Measurements from ENCODE around the gene SLC12A7.

SLC12A7 gene

DNA sequence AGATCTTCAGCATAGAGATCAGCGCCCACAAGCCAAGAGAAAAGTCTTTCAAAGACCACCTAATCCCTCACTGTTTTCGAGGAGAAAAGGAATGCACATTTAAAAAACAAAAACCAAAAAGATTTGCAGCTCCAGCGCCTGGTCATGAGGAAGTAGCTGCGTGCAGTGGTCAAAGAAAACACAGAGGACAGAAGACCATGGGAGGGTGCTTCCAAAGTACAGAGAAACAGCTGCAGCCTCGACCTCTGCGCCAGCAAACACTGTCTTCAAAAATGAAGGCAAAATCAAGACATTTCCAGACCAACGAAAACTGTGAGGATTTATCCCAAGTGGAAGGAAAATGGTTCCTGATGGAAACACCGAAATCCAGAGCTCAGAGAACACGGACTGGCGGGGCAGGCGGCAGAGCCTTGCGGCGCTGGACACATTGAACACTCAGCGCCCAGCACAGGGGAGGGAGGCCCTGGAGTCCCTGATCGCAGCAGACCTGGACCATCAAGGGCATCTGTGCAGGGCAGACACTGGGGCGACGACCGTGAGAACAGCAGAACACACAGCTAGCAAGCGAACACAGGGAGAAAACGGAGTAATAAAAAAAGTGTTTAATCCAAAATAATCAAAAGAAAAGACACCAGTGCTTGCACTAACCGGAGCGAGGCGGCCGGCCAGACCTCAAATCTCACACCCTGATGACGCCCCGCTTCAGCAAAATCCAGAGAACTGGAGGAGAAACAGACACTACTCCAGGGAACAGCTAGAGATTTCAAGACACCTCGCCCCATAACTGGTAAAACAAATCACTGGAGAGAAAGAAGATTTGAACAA, 12.6 kb upstream of the SLC12A7 start:
- DNase-seq: no peak

GRCh38 chr5:1123418-1124147, 11.7 kb upstream of the SLC12A7 start:
- no peak for DNase-seq

DNA sequence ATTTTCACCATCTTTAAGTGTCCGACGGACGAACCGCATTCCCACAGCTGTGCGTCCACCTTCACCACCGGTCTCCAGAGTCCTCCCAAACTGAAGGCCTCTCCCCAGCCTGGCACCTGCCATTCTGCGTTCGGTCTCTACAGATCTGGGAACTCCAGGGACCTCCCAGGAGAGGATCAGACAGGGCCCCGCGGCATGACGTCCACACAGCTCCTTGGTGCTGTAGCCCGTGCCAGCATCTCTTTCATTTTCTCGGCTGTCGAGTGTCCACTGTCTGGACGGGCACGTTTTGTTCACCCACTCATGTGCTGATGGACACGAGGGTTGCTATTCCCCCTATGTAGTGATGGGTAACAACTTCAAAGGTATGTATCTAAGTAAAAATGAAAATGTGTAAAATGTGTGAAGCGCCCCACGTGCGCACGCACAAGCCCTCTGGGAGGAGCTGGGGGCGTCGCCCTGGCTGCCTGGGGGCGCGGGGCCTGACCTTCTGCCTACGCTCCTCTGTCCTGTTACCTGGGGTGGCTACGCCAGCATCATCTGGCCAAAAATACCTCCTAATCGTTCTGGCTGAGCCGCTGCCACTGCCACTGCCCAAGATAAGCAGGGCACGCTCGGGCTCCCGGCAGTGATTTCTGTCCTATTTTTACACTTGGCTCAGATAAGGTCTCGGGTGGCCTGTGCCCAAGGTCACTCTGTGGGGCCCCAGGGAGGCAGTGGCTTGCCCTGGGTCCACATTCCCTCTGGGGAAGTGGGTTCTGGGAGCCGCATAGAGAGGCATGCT, 10.8 kb upstream of the SLC12A7 start:
- DNase-seq: no peak

- no peak for DNase-seq
Measured at GRCh38 chr5:1121891-1122290, 10.0 kb upstream of the SLC12A7 start.

GRCh38 chr5:1121044-1121443, 9.2 kb upstream of the SLC12A7 start:
- DNase-seq: no peak

DNA sequence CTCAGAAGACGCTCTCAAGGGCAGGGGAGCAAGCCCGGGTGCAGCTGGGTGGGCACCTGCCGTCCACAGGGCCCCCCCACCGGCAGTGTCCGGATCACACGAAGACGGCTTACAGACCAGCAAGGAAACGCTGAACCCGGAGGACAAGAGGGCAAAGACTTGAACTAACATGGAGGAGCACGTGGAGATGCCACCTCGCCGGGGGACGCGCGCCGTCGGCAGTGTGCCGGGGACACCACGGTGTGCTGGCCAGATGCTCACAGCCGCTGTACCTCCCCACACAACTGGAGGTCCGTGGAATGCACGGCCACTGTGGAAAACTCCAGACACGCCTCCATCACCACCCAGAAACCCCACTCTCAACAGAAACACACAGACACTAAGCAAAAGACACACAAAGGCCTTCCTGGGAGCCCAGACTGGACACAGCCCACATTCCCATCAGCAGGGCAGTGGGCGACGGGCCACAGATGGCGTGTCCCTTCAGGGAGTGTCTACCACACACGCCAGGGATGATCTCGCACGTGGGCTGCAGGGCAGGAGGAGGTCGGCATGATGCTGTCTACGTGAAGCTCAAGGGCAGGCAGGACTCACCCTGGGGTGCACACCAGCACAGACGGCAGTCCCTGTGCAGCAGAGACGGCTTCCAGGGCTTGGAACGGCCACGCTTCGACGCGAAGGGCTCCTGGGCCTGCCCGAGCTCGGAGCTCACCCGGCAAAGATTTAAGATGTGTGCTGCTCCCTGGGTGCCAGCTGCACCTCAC, 8.6 kb upstream of the SLC12A7 start:
- no peak for DNase-seq

GRCh38 chr5:1119312-1119831, 7.5 kb upstream of the SLC12A7 start:
- DNase-seq: no peak

GRCh38 chr5:1118738-1119137, 6.9 kb upstream of the SLC12A7 start:
- no peak for DNase-seq

DNA sequence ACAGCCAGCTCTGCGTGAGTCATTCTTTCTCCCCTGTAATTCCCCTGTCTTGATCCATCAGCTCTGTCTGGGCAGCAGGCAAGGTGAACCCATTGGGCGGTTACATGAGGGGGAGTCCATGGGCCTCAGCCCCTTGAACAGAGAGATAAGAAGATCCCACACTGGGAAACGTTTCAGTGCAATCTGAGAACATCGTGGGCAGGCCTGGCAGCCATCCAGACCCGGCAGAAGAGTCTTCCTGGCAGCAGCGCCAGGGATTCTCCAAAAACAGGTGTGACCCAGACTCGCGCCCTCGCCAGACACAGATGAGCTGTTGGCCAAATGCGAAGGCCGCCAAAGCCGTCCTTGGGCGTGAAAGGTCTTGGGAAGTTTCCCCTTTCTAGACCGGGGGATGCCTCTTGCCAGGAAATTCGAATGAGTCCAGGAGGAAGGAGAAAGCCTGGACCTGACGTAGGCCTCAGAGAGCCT, 6.4 kb upstream of the SLC12A7 start:
- DNase-seq: no peak

DNA sequence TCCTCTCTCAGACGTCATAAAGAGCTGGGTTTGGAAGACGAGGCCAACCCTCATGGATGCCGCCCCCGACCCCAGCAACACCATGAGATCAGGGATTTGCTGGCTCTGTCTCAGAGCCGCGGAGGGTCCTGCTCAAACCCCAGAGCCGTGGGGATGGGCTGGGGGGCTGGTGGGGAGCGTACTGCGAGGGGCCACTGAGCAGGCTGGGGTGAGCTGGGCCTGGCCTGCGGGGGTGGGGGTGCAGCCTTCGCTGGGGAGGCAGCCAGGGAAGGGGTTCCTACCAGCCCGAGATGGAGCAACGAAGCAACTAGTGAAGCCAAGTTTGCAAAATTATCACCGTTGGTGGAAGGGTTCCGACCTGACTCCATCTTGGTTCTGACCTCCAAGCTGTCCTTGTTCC, 5.1 kb upstream of the SLC12A7 start:
- DNase-seq: no peak

DNA sequence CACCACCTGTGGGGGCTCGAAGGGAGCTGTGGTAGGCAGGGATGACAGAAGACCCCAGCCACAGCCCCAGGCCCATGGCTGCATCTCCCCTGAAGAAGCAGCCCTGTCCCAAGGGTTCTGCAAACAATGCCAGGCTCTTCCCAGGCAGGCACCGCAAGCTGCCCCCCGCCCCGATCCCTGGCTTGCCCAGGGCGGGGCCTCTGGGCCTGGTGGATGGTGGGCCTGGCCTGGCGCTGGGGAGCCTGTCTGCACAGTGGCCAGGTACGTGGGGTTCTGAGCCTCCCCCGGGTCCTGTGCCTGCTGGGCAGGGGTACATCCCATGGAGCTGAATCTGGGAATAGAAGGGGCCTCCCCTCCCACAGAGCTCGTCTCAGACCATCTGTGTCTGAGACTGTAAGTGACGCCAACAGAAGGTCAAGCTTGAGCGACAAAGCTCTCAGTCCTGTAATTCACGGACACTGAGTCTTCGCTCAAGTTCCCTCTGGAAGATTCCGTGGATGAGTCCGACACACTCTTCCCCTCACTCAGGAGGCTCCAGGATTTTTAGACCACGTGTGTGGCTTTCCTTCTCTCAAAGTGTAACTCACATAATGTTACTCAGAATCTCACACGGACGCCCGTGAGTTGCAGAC, 4.4 kb upstream of the SLC12A7 start:
- DNase-seq: no peak

- DNase-seq: no peak
Measured at GRCh38 chr5:1115123-1115815, 3.4 kb upstream of the SLC12A7 start.

- DNase-seq: no peak
Measured at GRCh38 chr5:1113805-1114586, 2.1 kb upstream of the SLC12A7 start.

DNA sequence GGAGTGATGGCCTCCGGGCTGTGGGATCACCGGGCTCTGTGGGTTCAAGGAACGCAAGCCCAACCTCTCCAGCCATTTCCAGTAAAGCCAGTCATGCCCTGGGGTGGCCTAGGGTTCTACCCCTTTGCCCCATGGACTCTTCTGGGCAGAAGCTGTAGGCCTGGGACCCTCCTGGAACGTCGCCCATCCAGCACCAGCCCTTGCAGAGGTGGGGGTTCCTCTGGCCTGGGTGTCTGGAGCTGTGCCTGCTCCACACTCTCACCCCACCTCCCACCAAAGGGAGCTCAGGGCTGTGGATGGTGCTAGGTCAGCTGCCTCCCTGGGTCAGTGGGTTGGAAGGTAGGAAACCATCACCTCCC, 1.4 kb upstream of the SLC12A7 start:
- no peak for DNase-seq

GRCh38 chr5:1112596-1113331, 901 bp upstream of the SLC12A7 start:
- DNase-seq: no peak

- DNase-seq: no peak
Measured at GRCh38 chr5:1111241-1111726, 579 bp downstream of the SLC12A7 start.

- DNase-seq: no peak
Measured at GRCh38 chr5:1110307-1111240, 1.3 kb downstream of the SLC12A7 start.

DNA sequence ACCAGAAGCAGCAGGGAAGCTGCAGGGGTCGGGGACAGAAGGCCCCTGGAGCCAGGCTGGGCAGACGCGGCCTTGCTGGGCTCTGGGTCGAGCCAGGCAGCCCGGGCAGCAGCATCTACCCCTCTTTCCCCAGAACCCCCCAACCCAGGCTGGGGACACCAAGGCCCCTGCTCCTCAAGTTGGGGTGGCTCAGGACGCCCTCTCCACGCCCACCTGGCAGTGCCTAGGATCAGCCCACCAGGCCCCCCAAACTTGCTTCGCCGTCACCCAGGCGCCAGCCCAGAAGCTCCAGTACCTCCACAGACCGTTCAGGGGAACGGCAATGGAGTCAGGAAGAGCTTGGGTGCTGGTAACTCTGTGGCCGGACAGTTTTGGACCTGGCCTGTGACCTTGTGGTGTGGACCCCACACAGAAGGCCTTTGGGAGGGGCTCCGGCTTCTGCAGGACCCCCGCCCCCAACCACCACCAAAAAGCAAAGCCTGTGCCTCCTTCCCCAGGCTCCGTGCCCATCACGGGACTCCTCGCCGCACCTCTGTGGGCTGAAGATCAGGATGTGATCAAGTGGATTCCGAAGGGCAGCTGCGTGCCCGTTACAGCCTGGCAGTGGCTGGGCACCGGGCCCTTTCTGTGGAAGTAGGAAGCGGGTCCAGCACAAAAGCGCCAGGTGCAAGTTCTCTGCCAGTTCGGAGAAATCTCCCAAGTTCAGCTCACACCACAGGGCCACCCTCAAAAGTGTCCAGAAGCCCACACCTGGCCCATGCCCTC, 2.1 kb downstream of the SLC12A7 start:
- no peak for DNase-seq

Data from fibroblast of skin of right quadriceps (primary cell).